Esophagus squamous epithelium (tissue), 4 donors: ENCODE measurements around the gene AUTS2.

Experiments used
- CTCF ChIP-seq, 6 experiments: fragments of 450-650 bp in 4 of 6; fragments of 200-600 bp in 2 of 6; sonication (generic) in 2 of 6; IDR thresholded peaks; one replicate each; pipeline ENCODE4 v1.5.1; 2016 to 2019; ENCODE audit warnings: antibody characterized with exemption in 6 of 6, mild to moderate bottlenecking in 4 of 6, moderate library complexity in 4 of 6
- POLR2A ChIP-seq, 4 donors: fragments of 450-650 bp; IDR thresholded peaks; one replicate each; pipeline ENCODE4 v1.6.1; 2017; ENCODE audit warnings: antibody characterized with exemption in 4 of 4, mild to moderate bottlenecking in 4 of 4, moderate library complexity in 3 of 4

GRCh38 chr7:70006261-70006920 lies 408.1 kb downstream of the AUTS2 start:
- TF ChIP-seq CTCF (IDR thresholded peaks at IDR 0.05), result no peak
- TF ChIP-seq POLR2A (IDR thresholded peaks at IDR 0.05), result no peak
